CD14-positive monocyte (primary cell): ENCODE results near the gene ISLR. TPM values are rescaled to one million over a fixed set of nuclear protein-coding genes. Genes with fewer than 3 reads are reported as not detected.

Experiments used
- DNase-seq, 3 donors: peaks; one replicate each; pipeline ENCODE4 v3.0.0-alpha.2; 2011 to 2022
- H2AFZ ChIP-seq: 2 replicates; pipeline ENCODE4 v1.6.0; 2012; ENCODE audit warnings: mild to moderate bottlenecking, low read depth, low read length, inconsistent platforms; ENCODE audit not compliant: insufficient read depth, poor library complexity, severe bottlenecking
- H3K27ac ChIP-seq, 2 donors: 1 replicate in 1 of 2; 2 replicates in 1 of 2; pipeline ENCODE4 v1.5.1; 2012 to 2013; ENCODE audit warnings: low read length in 2 of 2, control low read depth in 1 of 2, inconsistent platforms in 1 of 2, low read depth in 1 of 2, mild to moderate bottlenecking in 1 of 2
- H3K27me3 ChIP-seq, 2 donors: one replicate each; pipeline versions ENCODE4 v1.6.0 to v1.6.1; 2011 to 2013; ENCODE audit warnings: low read length in 2 of 2; ENCODE audit not compliant: control insufficient read depth in 2 of 2, insufficient read depth in 2 of 2
- H3K36me3 ChIP-seq, 2 donors: replicated peaks in 1 of 2; 1 replicate in 1 of 2; 2 replicates in 1 of 2; pipeline versions ENCODE4 v1.5.1 to v1.6.1; 2012 to 2013; ENCODE audit warnings: low read length in 2 of 2, control low read depth in 1 of 2, inconsistent platforms in 1 of 2, mild to moderate bottlenecking in 1 of 2; ENCODE audit not compliant: insufficient read depth in 2 of 2, control insufficient read depth in 1 of 2
- H3K4me1 ChIP-seq, 2 donors: 1 replicate in 1 of 2; 2 replicates in 1 of 2; pipeline versions ENCODE4 v1.5.1 to v1.6.1; 2012 to 2013; ENCODE audit warnings: low read length in 2 of 2, control low read depth in 1 of 2, inconsistent platforms in 1 of 2, mild to moderate bottlenecking in 1 of 2, moderate library complexity in 1 of 2; ENCODE audit not compliant: insufficient read depth in 2 of 2, control insufficient read depth in 1 of 2
- H3K4me2 ChIP-seq: replicated peaks from 2 replicates; pipeline ENCODE3; 2012; ENCODE audit warnings: low read length, moderate library complexity, mild to moderate bottlenecking; ENCODE audit not compliant: poor library complexity, severe bottlenecking; ENCODE audit errors: extremely low read depth
- H3K4me3 ChIP-seq, 3 experiments: fragments of 200-600 bp in 1 of 3; sonication (generic) in 1 of 3; replicated peaks in 1 of 3; 1 replicate in 2 of 3; 2 replicates in 1 of 3; pipeline ENCODE4 v1.5.1; 2011 to 2013; ENCODE audit warnings: low read length in 3 of 3, mild to moderate bottlenecking in 3 of 3, control low read depth in 2 of 3, low read depth in 2 of 3, inconsistent platforms in 1 of 3, moderate library complexity in 1 of 3
- H3K79me2 ChIP-seq: 2 replicates; pipeline ENCODE4 v1.6.0; 2012; ENCODE audit warnings: mild to moderate bottlenecking, control low read depth, inconsistent platforms, low read length, moderate library complexity; ENCODE audit not compliant: insufficient read depth
- H3K9ac ChIP-seq: 2 replicates; pipeline ENCODE4 v1.6.0; 2017; ENCODE audit warnings: low read length, mild to moderate bottlenecking; ENCODE audit not compliant: insufficient read depth, poor library complexity, severe bottlenecking
- H3K9me3 ChIP-seq, 2 donors: replicated peaks in 1 of 2; 1 replicate in 1 of 2; 2 replicates in 1 of 2; pipeline versions ENCODE4 v1.5.1 to v1.6.1; 2012 to 2013; ENCODE audit warnings: low read length in 2 of 2, control low read depth in 1 of 2; ENCODE audit not compliant: control insufficient read depth in 1 of 2, insufficient read depth in 1 of 2
- H4K20me1 ChIP-seq: 2 replicates; pipeline ENCODE4 v1.6.0; 2012; ENCODE audit warnings: mild to moderate bottlenecking, low read length, control low read depth, moderate library complexity; ENCODE audit not compliant: insufficient read depth
- H3K27ac Mint-ChIP-seq, 7 donors: one replicate each; pipeline ENCODE4 v1.8.0; 2020; ENCODE audit warnings: mild to moderate bottlenecking in 7 of 7, mixed read lengths in 7 of 7, moderate library complexity in 6 of 7, inconsistent platforms in 2 of 7
- H3K27me3 Mint-ChIP-seq, 3 donors: one replicate each; pipeline ENCODE4 v1.8.0; 2021 to 2022; ENCODE audit warnings: low read depth in 3 of 3, mild to moderate bottlenecking in 3 of 3, mixed read lengths in 3 of 3, moderate library complexity in 3 of 3, inconsistent platforms in 1 of 3
- H3K36me3 Mint-ChIP-seq, 2 donors: one replicate each; pipeline ENCODE4 v1.8.0; 2020; ENCODE audit warnings: mixed read lengths in 2 of 2, inconsistent platforms in 1 of 2, mild to moderate bottlenecking in 1 of 2
- H3K4me1 Mint-ChIP-seq: one replicate; pipeline ENCODE4 v1.8.0; 2020; ENCODE audit warnings: mild to moderate bottlenecking, mixed read lengths
- H3K4me3 Mint-ChIP-seq, 2 donors: one replicate each; pipeline ENCODE4 v1.8.0; 2020; ENCODE audit warnings: mild to moderate bottlenecking in 2 of 2, mixed read lengths in 2 of 2, moderate library complexity in 1 of 2
- H3K9me3 Mint-ChIP-seq, 7 donors: one replicate each; pipeline ENCODE4 v1.8.0; 2020 to 2022; ENCODE audit warnings: mixed read lengths in 7 of 7, mild to moderate bottlenecking in 6 of 7, moderate library complexity in 6 of 7, inconsistent platforms in 2 of 7
- CTCF ChIP-seq: fragments of 200-600 bp; IDR thresholded peaks from one replicate; pipeline ENCODE4 v1.8.0; 2022; ENCODE audit warnings: antibody characterized with exemption, mild to moderate bottlenecking
- WGBS: methylation state at CpG from one replicate; pipeline ENCODE4 v1.1.5; 2013; ENCODE audit warnings: missing lambda C conversion rate; ENCODE audit not compliant: insufficient coverage; 5-methylcytosine and 5-hydroxymethylcytosine counted together
- intact Hi-C, 2 donors: fragments of 100-400 bp; cut with micrococcal nuclease; formaldehyde crosslinking; loops; one replicate each; pipeline versions ENCODE4 v1.15.0 to v1.15.1; 2023
- polyA plus RNA-seq, 3 donors: library from polyadenylated mRNA; depleted of rRNA in 1 of 3; unstranded in 2 of 3; stranded (reverse) in 1 of 3; fragments of 300-500 nt in 2 of 3; fragments of >200 nt in 1 of 3; fragmentation: Illumina TruSeq in 2 of 3; gene quantifications; 1 replicate in 2 of 3; 2 replicates in 1 of 3; pipeline ENCODE4 v1.2.3, GENCODE V29; 2012 to 2021

ISLR gene
- polyA plus RNA-seq, 3 donors = not detected

DNA sequence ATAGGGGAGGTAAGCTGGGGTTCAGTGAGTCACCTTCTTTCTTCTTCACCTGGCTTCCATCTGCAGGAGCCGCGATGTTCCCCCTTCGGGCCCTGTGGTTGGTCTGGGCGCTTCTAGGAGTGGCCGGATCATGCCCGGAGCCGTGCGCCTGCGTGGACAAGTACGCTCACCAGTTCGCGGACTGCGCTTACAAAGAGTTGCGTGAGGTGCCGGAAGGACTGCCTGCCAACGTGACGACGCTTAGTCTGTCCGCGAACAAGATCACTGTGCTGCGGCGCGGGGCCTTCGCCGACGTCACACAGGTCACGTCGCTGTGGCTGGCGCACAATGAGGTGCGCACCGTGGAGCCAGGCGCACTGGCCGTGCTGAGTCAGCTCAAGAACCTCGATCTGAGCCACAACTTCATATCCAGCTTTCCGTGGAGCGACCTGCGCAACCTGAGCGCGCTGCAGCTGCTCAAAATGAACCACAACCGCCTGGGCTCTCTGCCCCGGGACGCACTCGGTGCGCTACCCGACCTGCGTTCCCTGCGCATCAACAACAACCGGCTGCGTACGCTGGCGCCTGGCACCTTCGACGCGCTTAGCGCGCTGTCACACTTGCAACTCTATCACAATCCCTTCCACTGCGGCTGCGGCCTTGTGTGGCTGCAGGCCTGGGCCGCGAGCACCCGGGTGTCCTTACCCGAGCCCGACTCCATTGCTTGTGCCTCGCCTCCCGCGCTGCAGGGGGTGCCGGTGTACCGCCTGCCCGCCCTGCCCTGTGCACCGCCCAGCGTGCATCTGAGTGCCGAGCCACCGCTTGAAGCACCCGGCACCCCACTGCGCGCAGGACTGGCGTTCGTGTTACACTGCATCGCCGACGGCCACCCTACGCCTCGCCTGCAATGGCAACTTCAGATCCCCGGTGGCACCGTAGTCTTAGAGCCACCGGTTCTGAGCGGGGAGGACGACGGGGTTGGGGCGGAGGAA, 40.5 kb upstream of the ISLR start:
- peaks cover 4 to 6% of the 10 kb centered on the region in 2 donors for H3K36me3 Mint-ChIP-seq
- Histone ChIP-seq H3K4me2 (no peak overlapping the region), H3K79me2 (no peaks in the 10 kb centered on the region), H3K36me3 (no peaks in the 10 kb centered on the region), H2AFZ (no peak overlapping the region), H4K20me1 (no peaks in the 10 kb centered on the region), H3K9ac (no peak overlapping the region), H3K9me3 (peaks cover 0 to 32% of the 10 kb centered on the region in 2 donors), H3K27ac (no peak overlapping the region), H3K4me3 (no peak overlapping the region), H3K27me3 (peaks cover 52 to 98% of the 10 kb centered on the region in 2 donors), H3K4me1 (peaks cover 9 to 11% of the 10 kb centered on the region in 2 donors)
- peaks cover 95 to 98% (median 96%) of the 10 kb centered on the region in 3 donors for H3K27me3 Mint-ChIP-seq
- H3K27ac Mint-ChIP-seq = no peak overlapping the region
- H3K9me3 Mint-ChIP-seq = peaks cover 0 to 35% (median 10%) of the 10 kb centered on the region in 7 donors
- H3K4me3 Mint-ChIP-seq = peak overlapping the region in 1 of 2 donors; percentile 87
- H3K4me1 Mint-ChIP-seq = peaks cover 26% of the 10 kb centered on the region
- TF ChIP-seq CTCF = no peak
- no peak for DNase-seq
- WGBS = 5% methylated on average over 89 of the region's 90 CpGs
- intact Hi-C loops = no loop called here

GRCh38 chr15:74133694-74134386, 39.7 kb upstream of the ISLR start:
- H3K4me3 Mint-ChIP-seq = peak overlapping the region in 1 of 2 donors; percentile 89
- Histone ChIP-seq H3K27me3 (peaks cover 52 to 96% of the 10 kb centered on the region in 2 donors), H3K79me2 (no peaks in the 10 kb centered on the region), H3K4me2 (no peak overlapping the region), H3K9me3 (peaks cover 0 to 25% of the 10 kb centered on the region in 2 donors), H3K9ac (no peak overlapping the region), H3K4me3 (no peak overlapping the region), H2AFZ (no peak overlapping the region), H4K20me1 (no peaks in the 10 kb centered on the region), H3K36me3 (no peaks in the 10 kb centered on the region), H3K4me1 (peaks cover 5 to 8% of the 10 kb centered on the region in 2 donors), H3K27ac (no peak overlapping the region)
- no peak for DNase-seq
- H3K9me3 Mint-ChIP-seq = peaks cover 0 to 29% (median 10%) of the 10 kb centered on the region in 7 donors
- intact Hi-C loops = no loop called here
- H3K4me1 Mint-ChIP-seq = peaks cover 25% of the 10 kb centered on the region
- no peak overlapping the region for H3K27ac Mint-ChIP-seq
- H3K27me3 Mint-ChIP-seq = peaks cover 95 to 98% (median 95%) of the 10 kb centered on the region in 3 donors
- no peak for TF ChIP-seq CTCF
- H3K36me3 Mint-ChIP-seq = peaks cover 4 to 6% of the 10 kb centered on the region in 2 donors
- WGBS = 8% methylated on average over 71 of the region's 71 CpGs
